Calu3 (cell line): Measurements from ENCODE around the gene TOP3B. TPM values are rescaled to one million over a fixed set of nuclear protein-coding genes. Genes with fewer than 3 reads are reported as not detected.

Experiments
- BruUV-seq: library from RNA; stranded (reverse); fragments of 400-500 nt; replicated peaks from 2 replicates; lab custom pipeline; 2021; lab: Mats Ljungman, UMichigan
- CTCF ChIA-PET: fragments of 300-600 bp; sonication (Branson Sonifier 250); formaldehyde crosslinking; loops from one replicate; lab custom pipeline; 2022; ENCODE audit warnings: antibody characterized with exemption; lab: Charles Lee
- DNase-seq: peaks from one replicate; pipeline ENCODE4 v3.0.0; 2022
- H3K27ac Mint-ChIP-seq: one replicate; pipeline ENCODE4 v1.8.0; 2022; ENCODE audit warnings: mixed read lengths; ENCODE audit not compliant: unreplicated experiment
- H3K27me3 Mint-ChIP-seq: one replicate; pipeline ENCODE4 v1.8.0; 2022; ENCODE audit warnings: mixed read lengths; ENCODE audit not compliant: unreplicated experiment
- H3K36me3 Mint-ChIP-seq: one replicate; pipeline ENCODE4 v1.8.0; 2022; ENCODE audit warnings: mild to moderate bottlenecking, moderate library complexity, mixed read lengths; ENCODE audit not compliant: insufficient read depth, unreplicated experiment
- H3K4me1 Mint-ChIP-seq: one replicate; pipeline ENCODE4 v1.8.0; 2022; ENCODE audit warnings: mild to moderate bottlenecking, low read depth, mixed read lengths; ENCODE audit not compliant: unreplicated experiment
- H3K4me3 Mint-ChIP-seq: one replicate; pipeline ENCODE4 v1.8.0; 2022; ENCODE audit warnings: mild to moderate bottlenecking, low read depth, moderate library complexity, mixed read lengths; ENCODE audit not compliant: unreplicated experiment
- H3K9me3 Mint-ChIP-seq: one replicate; pipeline ENCODE4 v1.8.0; 2022; ENCODE audit warnings: low read depth, mixed read lengths; ENCODE audit not compliant: unreplicated experiment
- CTCF ChIP-seq: fragments of 200-600 bp; IDR thresholded peaks from one replicate; pipeline ENCODE4 v1.8.0; 2022; ENCODE audit warnings: antibody characterized with exemption; ENCODE audit not compliant: unreplicated experiment
- intact Hi-C: fragments of 100-400 bp; cut with micrococcal nuclease; formaldehyde crosslinking; loops from one replicate; pipeline ENCODE4 v1.10.0; 2022; ENCODE audit not compliant: unreplicated experiment
- total RNA-seq: library from RNA; stranded (reverse); gene quantifications from 2 replicates; pipeline ENCODE4 v1.2.3, GENCODE V29; 2022

The TOP3B gene
- total RNA-seq, 1 experiment from 2014 or later, result 45.1 TPM

- Mint-ChIP-seq H3K4me3 (no peak overlapping the region), H3K27me3 (no peaks in the 10 kb centered on the region), H3K4me1 (no peaks in the 10 kb centered on the region), H3K9me3 (no peaks in the 10 kb centered on the region), H3K36me3 (peaks cover 37% of the 10 kb centered on the region), H3K27ac (no peak overlapping the region)
- CTCF ChIA-PET, result no interaction called here
- TF ChIP-seq CTCF, result no peak
- DNase-seq, result no peak
- no TSS peak for BruUV-seq
- intact Hi-C loops, result no loop called here
Observed at GRCh38 chr22:21968452-21969129, 14.0 kb downstream of the TOP3B start.

DNA sequence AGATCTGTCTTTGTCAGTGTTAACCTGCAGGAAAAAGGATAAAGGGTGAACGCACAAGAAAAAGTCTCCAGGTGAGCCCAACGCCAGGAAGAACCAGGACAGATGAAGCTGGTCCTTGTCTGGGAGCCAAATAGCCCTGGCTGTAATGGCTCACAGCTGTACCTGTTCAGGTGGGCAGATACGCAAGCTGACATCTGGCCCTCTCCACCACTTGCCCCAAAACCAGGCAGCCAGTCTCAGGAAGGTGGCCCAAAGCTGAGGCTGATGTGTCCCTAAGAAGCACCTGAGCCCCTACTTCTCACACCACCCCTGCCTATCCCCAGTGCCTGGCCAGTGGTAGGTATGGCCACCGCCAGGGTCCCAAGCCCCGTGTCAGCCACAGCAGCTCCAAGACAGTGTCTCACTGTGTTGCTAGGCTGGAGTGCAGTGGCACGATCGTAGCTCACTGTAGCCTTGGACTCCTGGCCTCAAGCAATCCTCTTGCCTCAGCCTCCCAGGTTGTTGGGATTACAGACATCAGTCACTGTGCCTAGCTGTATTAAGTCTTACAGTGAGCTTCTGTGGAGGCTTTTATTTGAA lies 14.8 kb downstream of the TOP3B start:
- intact Hi-C loops, result no loop called here
- Mint-ChIP-seq H3K27ac (no peak overlapping the region), H3K4me3 (no peak overlapping the region), H3K4me1 (no peaks in the 10 kb centered on the region), H3K9me3 (no peaks in the 10 kb centered on the region), H3K36me3 (peaks cover 41% of the 10 kb centered on the region), H3K27me3 (no peaks in the 10 kb centered on the region)
- no TSS peak for BruUV-seq
- CTCF ChIA-PET, result interaction anchor here (0.5 kb wide), 1 partner anchor 352 kb away, joined by 5 read pairs; no protein-coding TSS in a partner anchor
- no peak for DNase-seq
- no peak for TF ChIP-seq CTCF

DNA sequence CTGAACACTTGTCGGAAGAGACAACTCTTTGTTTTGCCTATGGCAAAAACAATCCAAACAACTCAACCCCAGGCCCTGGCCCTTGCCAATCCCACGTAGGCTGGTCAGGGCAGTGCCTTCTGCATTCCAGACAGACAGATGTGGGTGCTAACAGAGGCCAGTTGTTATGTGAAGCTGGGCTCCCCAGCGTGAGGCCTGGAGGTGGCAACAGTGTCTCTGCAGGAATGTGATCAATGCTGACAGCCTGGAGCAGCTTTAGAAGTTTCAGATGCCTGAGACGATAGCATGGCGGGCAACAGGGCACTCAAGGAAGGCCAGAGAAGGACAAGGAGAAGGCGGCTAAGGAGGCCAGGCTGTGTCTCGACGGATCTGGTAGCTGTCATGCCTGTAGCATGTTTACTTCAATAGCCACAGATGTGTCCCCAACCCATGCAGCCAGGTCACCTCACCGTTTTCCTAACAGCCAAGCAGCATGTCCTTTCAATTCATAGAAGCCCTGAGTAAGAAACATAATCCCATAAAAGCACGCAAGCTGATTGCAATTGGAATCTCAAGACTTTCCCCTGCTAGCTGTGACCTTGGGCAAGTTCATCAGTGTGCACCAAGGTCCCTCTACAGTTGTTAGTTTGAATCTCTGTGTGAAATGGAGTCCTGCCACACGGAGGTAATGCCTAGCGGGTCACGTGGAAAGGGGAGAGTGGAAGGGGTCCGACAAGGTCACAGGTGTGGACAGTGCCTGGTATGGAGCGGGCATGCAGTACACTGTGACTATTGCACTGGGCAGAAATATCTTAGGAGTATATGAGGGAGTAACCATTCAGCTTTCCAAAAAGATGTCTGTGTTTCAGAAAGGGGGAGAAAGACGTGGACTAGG lies 15.7 kb downstream of the TOP3B start:
- Mint-ChIP-seq H3K4me3 (no peak overlapping the region), H3K9me3 (no peaks in the 10 kb centered on the region), H3K27ac (no peak overlapping the region), H3K27me3 (no peaks in the 10 kb centered on the region), H3K36me3 (peaks cover 44% of the 10 kb centered on the region), H3K4me1 (peaks cover 7% of the 10 kb centered on the region)
- no TSS peak for BruUV-seq
- CTCF ChIA-PET, result no interaction called here
- no peak for TF ChIP-seq CTCF
- DNase-seq, result no peak
- intact Hi-C loops, result no loop called here

GRCh38 chr22:21965762-21966288 lies 16.8 kb downstream of the TOP3B start:
- Mint-ChIP-seq H3K4me1 (peaks cover 9% of the 10 kb centered on the region), H3K9me3 (no peaks in the 10 kb centered on the region), H3K27ac (no peak overlapping the region), H3K27me3 (no peaks in the 10 kb centered on the region), H3K36me3 (peaks cover 45% of the 10 kb centered on the region), H3K4me3 (no peak overlapping the region)
- CTCF ChIA-PET, result no interaction called here
- DNase-seq, result no peak
- TF ChIP-seq CTCF, result no peak
- no TSS peak for BruUV-seq
- intact Hi-C loops, result no loop called here
